GM23338 (cell line): ENCODE data around the gene SPDYE3.

Source experiments
- EZH2 ChIP-seq: fragments of 200-600 bp; sonication (generic); IDR thresholded peaks from one replicate; pipeline ENCODE4 v1.8.0; 2017; ENCODE audit warnings: antibody characterized with exemption, mild to moderate bottlenecking, low read depth; ENCODE audit not compliant: unreplicated experiment
- JUNB ChIP-seq: IDR thresholded peaks from one replicate; pipeline ENCODE4 v1.6.1; 2016; ENCODE audit warnings: antibody characterized with exemption; ENCODE audit not compliant: unreplicated experiment
- POLR2AphosphoS5 ChIP-seq: IDR thresholded peaks from 2 replicates; pipeline ENCODE4 v1.6.1; 2016; ENCODE audit warnings: antibody characterized with exemption, low read depth
- TF ChIP-seq, protein P1 (sequence below): IDR thresholded peaks from one replicate; pipeline ENCODE4 v1.6.1; 2018; ENCODE audit warnings: antibody characterized with exemption; ENCODE audit not compliant: unreplicated experiment
- TF ChIP-seq, protein P2 (sequence below), 2 experiments: fragments of 200-600 bp in 1 of 2; sonication (generic) in 1 of 2; conservative IDR thresholded peaks; 2 replicates each; pipeline versions ENCODE4 v1.5.1 to v1.6.1; 2016 to 2017; ENCODE audit warnings: antibody characterized with exemption in 2 of 2, low read depth in 2 of 2, mild to moderate bottlenecking in 2 of 2, moderate library complexity in 1 of 2

DNA sequence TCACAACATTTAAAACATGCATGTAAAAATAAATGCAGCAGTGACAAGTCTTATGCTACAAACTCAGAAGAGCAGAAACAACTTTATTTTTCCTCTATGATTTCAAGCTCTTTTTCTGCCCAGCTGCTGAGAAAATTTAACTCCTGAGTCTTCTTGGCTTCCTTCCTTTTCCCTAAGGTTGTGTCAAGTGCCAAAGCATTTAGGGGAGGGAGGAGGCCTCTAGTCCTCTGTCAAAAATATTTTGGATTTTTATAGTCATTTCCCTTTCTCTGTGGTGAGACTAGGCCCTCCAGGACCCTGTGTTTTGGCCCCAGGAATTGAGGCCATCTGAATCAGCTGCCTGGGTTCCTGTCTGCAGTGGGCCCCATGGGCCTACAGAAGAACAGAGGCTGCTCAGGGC is 39.4 kb downstream of the SPDYE3 start:
- TF ChIP-seq, protein P1, sequence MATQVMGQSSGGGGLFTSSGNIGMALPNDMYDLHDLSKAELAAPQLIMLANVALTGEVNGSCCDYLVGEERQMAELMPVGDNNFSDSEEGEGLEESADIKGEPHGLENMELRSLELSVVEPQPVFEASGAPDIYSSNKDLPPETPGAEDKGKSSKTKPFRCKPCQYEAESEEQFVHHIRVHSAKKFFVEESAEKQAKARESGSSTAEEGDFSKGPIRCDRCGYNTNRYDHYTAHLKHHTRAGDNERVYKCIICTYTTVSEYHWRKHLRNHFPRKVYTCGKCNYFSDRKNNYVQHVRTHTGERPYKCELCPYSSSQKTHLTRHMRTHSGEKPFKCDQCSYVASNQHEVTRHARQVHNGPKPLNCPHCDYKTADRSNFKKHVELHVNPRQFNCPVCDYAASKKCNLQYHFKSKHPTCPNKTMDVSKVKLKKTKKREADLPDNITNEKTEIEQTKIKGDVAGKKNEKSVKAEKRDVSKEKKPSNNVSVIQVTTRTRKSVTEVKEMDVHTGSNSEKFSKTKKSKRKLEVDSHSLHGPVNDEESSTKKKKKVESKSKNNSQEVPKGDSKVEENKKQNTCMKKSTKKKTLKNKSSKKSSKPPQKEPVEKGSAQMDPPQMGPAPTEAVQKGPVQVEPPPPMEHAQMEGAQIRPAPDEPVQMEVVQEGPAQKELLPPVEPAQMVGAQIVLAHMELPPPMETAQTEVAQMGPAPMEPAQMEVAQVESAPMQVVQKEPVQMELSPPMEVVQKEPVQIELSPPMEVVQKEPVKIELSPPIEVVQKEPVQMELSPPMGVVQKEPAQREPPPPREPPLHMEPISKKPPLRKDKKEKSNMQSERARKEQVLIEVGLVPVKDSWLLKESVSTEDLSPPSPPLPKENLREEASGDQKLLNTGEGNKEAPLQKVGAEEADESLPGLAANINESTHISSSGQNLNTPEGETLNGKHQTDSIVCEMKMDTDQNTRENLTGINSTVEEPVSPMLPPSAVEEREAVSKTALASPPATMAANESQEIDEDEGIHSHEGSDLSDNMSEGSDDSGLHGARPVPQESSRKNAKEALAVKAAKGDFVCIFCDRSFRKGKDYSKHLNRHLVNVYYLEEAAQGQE, result no peak
- TF ChIP-seq, protein P2, sequence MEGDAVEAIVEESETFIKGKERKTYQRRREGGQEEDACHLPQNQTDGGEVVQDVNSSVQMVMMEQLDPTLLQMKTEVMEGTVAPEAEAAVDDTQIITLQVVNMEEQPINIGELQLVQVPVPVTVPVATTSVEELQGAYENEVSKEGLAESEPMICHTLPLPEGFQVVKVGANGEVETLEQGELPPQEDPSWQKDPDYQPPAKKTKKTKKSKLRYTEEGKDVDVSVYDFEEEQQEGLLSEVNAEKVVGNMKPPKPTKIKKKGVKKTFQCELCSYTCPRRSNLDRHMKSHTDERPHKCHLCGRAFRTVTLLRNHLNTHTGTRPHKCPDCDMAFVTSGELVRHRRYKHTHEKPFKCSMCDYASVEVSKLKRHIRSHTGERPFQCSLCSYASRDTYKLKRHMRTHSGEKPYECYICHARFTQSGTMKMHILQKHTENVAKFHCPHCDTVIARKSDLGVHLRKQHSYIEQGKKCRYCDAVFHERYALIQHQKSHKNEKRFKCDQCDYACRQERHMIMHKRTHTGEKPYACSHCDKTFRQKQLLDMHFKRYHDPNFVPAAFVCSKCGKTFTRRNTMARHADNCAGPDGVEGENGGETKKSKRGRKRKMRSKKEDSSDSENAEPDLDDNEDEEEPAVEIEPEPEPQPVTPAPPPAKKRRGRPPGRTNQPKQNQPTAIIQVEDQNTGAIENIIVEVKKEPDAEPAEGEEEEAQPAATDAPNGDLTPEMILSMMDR (conservative IDR thresholded peaks at IDR 0.05; ENCODE audit: low read depth in 2 of 2), result no peak
- TF ChIP-seq POLR2AphosphoS5 (no peak), EZH2 (no peak), JUNB (no peak)
